GM12878 (cell line): ENCODE data around the gene DCX. TPM values are rescaled to one million over a fixed set of nuclear protein-coding genes. Genes with fewer than 3 reads are reported as not detected.

Experiments used
- ATAC-seq: fragments of 200-7000 bp; cut with Tn5 transposase; 3 replicates; pipeline ENCODE4 v1.9.1; 2020; ENCODE audit warnings: mild to moderate bottlenecking, moderate library complexity
- BruUV-seq: library from RNA; stranded (reverse); fragments of 400-500 nt; replicated peaks from 2 replicates; lab custom pipeline; 2021; lab: Mats Ljungman, UMichigan
- CTCF ChIA-PET: fragments of 300-600 bp; sonication (Branson Sonifier 250); formaldehyde crosslinking; extraction: SDS; loops from one replicate; lab custom pipeline; 2021; ENCODE audit warnings: inconsistent platforms; lab: Yijun Ruan, JAX
- POLR2A ChIA-PET: fragments of 350-600 bp; formaldehyde crosslinking; extraction: SDS; loops from one replicate; lab custom pipeline; 2021; ENCODE audit warnings: inconsistent platforms; lab: Charles Lee
- RAD21 ChIA-PET: fragments of 300-600 bp; sonication (Branson Sonifier 250); formaldehyde crosslinking; loops from one replicate; lab custom pipeline; 2023; ENCODE audit warnings: antibody characterized with exemption; ENCODE audit not compliant: unreplicated experiment; lab: Charles Lee
- SMC1A ChIA-PET: fragments of 300-600 bp; sonication (Branson Sonifier 250); formaldehyde crosslinking; loops from one replicate; lab custom pipeline; 2023; ENCODE audit not compliant: unreplicated experiment, uncharacterized antibody; lab: Charles Lee
- DNase-seq: peaks from one replicate; pipeline ENCODE4 v3.0.0-alpha.2; 2011; ENCODE audit warnings: low read depth, low spot score
- FAIRE-seq: peaks from 3 replicates; lab custom pipeline; 2011; peaks lifted over from hg19 to GRCh38; lab: Jason Lieb, UNC
- H2AFZ ChIP-seq: 2 replicates; pipeline ENCODE4 v1.6.0; 2011; ENCODE audit warnings: low read depth, low read length, control low read depth; ENCODE audit not compliant: control insufficient read depth
- H3K27ac ChIP-seq: 2 replicates; pipeline ENCODE4 v1.5.1; 2011; ENCODE audit warnings: control low read depth; ENCODE audit not compliant: control insufficient read depth, insufficient read depth
- H3K27me3 ChIP-seq, 2 experiments: replicated peaks in 1 of 2; 2 replicates each; pipeline versions ENCODE4 v1.6.0 to v1.6.1; 2011; ENCODE audit warnings: low read length in 1 of 2; ENCODE audit not compliant: control insufficient read depth in 2 of 2, insufficient read depth in 2 of 2
- H3K36me3 ChIP-seq, 2 experiments: 2 replicates each; pipeline ENCODE4 v1.5.1; 2011; ENCODE audit warnings: low read length in 1 of 2; ENCODE audit not compliant: control insufficient read depth in 2 of 2, insufficient read depth in 2 of 2
- H3K4me1 ChIP-seq: 2 replicates; pipeline ENCODE4 v1.6.1; 2011; ENCODE audit warnings: mild to moderate bottlenecking, low read length, moderate library complexity, mixed read lengths; ENCODE audit not compliant: control insufficient read depth, insufficient read depth
- H3K4me2 ChIP-seq: 2 replicates; pipeline ENCODE4 v1.6.0; 2011; ENCODE audit warnings: control low read depth; ENCODE audit not compliant: control insufficient read depth, insufficient read depth
- H3K4me3 ChIP-seq: fragments of 200-600 bp; sonication (generic); 2 replicates; pipeline ENCODE4 v1.5.1; 2016
- H3K79me2 ChIP-seq: 2 replicates; pipeline ENCODE4 v1.6.0; 2011; ENCODE audit warnings: low read length; ENCODE audit not compliant: control insufficient read depth, insufficient read depth
- H3K9ac ChIP-seq: 2 replicates; pipeline ENCODE4 v1.8.0; 2011; ENCODE audit warnings: low read length, control low read depth, mixed read lengths; ENCODE audit not compliant: control insufficient read depth, insufficient read depth
- H3K9me3 ChIP-seq: replicated peaks from 3 replicates; pipeline ENCODE4 v1.5.1; 2011; ENCODE audit warnings: mild to moderate bottlenecking, low read length; ENCODE audit not compliant: control insufficient read depth, insufficient read depth
- H4K20me1 ChIP-seq: 2 replicates; pipeline ENCODE4 v1.6.0; 2011; ENCODE audit not compliant: control insufficient read depth, insufficient read depth
- ELK1 ChIP-seq: IDR thresholded peaks from 2 replicates; pipeline ENCODE4 v1.6.1; 2012; ENCODE audit warnings: low read depth, low read length, improper control_type of control experiment
- IRF4 ChIP-seq: IDR thresholded peaks from 2 replicates; pipeline ENCODE4 v1.6.1; 2011; ENCODE audit warnings: low read depth, low read length
- MEF2A ChIP-seq: IDR thresholded peaks from 2 replicates; pipeline ENCODE4 v1.6.1; 2011; ENCODE audit warnings: low read depth, mild to moderate bottlenecking, low read length, moderate library complexity; ENCODE audit not compliant: insufficient read depth
- STAT1 ChIP-seq: fragments of 450-650 bp; conservative IDR thresholded peaks from 2 replicates; pipeline ENCODE4 v1.6.1; 2014; ENCODE audit warnings: antibody characterized with exemption, mild to moderate bottlenecking
- WGBS: methylation state at CpG from one replicate; pipeline ENCODE4 v1.1.6; 2016; ENCODE audit warnings: low lambda C conversion rate; ENCODE audit not compliant: insufficient replicate concordance, insufficient coverage; ENCODE audit errors: missing lambda C conversion rate; 5-methylcytosine and 5-hydroxymethylcytosine counted together
- in situ Hi-C: fragments of 300-500 bp; cut with MboI; formaldehyde crosslinking; loops from 9 replicates; pipeline ENCODE4 v1.14.3; 2018; ENCODE audit warnings: mixed read lengths
- intact Hi-C: fragments of 100-400 bp; cut with micrococcal nuclease; formaldehyde crosslinking; loops from one replicate; pipeline ENCODE4 v1.14.2; 2022; ENCODE audit not compliant: unreplicated experiment
- polyA plus RNA-seq, 11 experiments: library from polyadenylated mRNA; depleted of rRNA in 4 of 11; unstranded in 6 of 11; stranded (reverse) in 5 of 11; fragments of >200 nt; fragmentation: Nextera tagmentation in 4 of 11; fragmentation: Illumina TruSeq in 1 of 11; extraction: Ambion mirVana in 4 of 11; extraction: Trizol in 1 of 11; gene quantifications; 1 replicate in 1 of 11; 2 replicates in 10 of 11; pipeline versions ENCODE4 v1.2.1 to v1.2.3, GENCODE V29; 2011 to 2016; ENCODE audit warnings: inconsistent platforms in 2 of 11, missing spikeins in 2 of 11, low read depth in 1 of 11
- total RNA-seq, 4 experiments: library from RNA; depleted of rRNA in 3 of 4; stranded (reverse); fragments of >200 nt in 3 of 4; fragmentation: Illumina TruSeq in 1 of 4; extraction: Trizol in 1 of 4; gene quantifications; 2 replicates each; pipeline versions ENCODE4 v1.2.1 to v1.2.3, GENCODE V29; 2013 to 2021

The DCX gene
- total and polyA plus RNA-seq, 10 of the 15 experiments (the other 5 are each of a cell fraction or from before 2014, with no cell fraction given) = under 0.01 TPM; not detected in 9

- BruUV-seq = no TSS peak
- intact Hi-C loops = no loop called here
- no peak overlapping the region for H3K4me2 ChIP-seq
- FAIRE-seq (no peak), ATAC-seq (no peak), DNase-seq (no peak)
- H3K9me3 ChIP-seq = no peaks in the 10 kb centered on the region
- H3K27ac ChIP-seq = no peak overlapping the region
- no peak overlapping the region for H2AFZ ChIP-seq
- CTCF ChIA-PET = no interaction called here
- WGBS = 37% methylated on average over 2 of the region's 2 CpGs
- no peak overlapping the region for H3K9ac ChIP-seq
- POLR2A ChIA-PET = no interaction called here
- no peak overlapping the region for H3K4me3 ChIP-seq
- no peak for TF ChIP-seq IRF4
- no peak for TF ChIP-seq MEF2A
- no peak for TF ChIP-seq STAT1
- in situ Hi-C loops = no loop called here
- H3K4me1 ChIP-seq = no peaks in the 10 kb centered on the region
- RAD21 ChIA-PET = no interaction called here
- H3K27me3 ChIP-seq = 0 out of 4 replicates have a peak, but pooled peaks cover 0 to 2% of the 10 kb centered on the region in 2 experiments
- H3K79me2 ChIP-seq = no peaks in the 10 kb centered on the region
- H3K36me3 ChIP-seq = no peaks in the 10 kb centered on the region
- SMC1A ChIA-PET = interaction anchor here (1.1 kb wide), 1 partner anchor 12 kb away, joined by 3 read pairs; no protein-coding TSS in a partner anchor
- no peaks in the 10 kb centered on the region for H4K20me1 ChIP-seq
Measured at GRCh38 chrX:111309083-111309482, 102.9 kb downstream of the DCX start.

DNA sequence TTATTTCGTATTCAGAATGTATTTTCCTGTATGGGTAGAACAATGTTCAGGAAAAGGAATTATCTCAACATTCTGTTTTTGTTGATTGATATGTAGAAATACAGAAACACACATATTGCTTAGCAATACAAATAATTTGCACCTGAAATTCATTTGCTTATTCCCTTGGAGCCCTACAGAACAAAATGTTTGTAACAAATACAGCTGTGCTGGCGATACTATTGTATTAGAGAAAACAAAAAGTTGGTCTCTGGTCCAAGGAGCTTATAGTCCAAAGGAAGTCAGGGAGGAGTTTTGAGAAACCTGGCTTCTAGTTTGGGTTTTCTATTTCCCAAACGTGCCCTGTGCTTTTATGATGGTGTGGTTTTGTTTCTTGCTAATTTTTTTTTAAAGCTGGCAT lies 104.0 kb downstream of the DCX start:
- Histone ChIP-seq H4K20me1 (no peaks in the 10 kb centered on the region), H3K9me3 (no peaks in the 10 kb centered on the region), H3K36me3 (no peaks in the 10 kb centered on the region), H3K27ac (no peak overlapping the region), H3K79me2 (no peaks in the 10 kb centered on the region), H3K27me3 (0 out of 4 replicates have a peak, but pooled peaks cover 0 to 5% of the 10 kb centered on the region in 2 experiments), H3K9ac (no peak overlapping the region), H3K4me2 (no peak overlapping the region), H3K4me1 (no peaks in the 10 kb centered on the region), H2AFZ (no peak overlapping the region), H3K4me3 (no peak overlapping the region)
- FAIRE-seq (no peak), ATAC-seq (no peak), DNase-seq (no peak)
- no TSS peak for BruUV-seq
- ChIA-PET CTCF (no interaction called here), POLR2A (no interaction called here), SMC1A (no interaction called here), RAD21 (no interaction called here)
- in situ Hi-C loops = no loop called here
- 0% methylated on average over 3 of the region's 3 CpGs for WGBS
- TF ChIP-seq ELK1 = no peak
- intact Hi-C loops = no loop called here
